ENCODE results near the gene LIN7A.

LIN7A gene

DNA sequence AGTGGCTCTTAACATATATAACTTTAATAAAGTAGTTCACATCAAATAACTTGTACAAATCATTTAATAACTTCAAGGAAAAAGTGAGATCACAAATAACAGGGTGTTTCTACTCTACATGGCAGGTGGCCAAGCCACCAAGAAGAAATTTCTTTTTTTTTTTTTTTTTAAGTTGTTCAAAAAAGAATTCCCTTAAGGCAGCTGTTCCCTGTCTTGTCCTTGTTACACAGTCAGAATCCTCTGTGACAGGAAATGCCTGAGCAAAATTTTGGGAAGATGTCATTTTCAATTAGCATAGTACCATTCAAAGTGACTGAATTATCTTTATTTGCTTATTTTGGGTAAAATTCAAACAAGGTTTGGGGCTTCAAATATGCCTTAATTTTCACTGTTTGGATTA lies 79.4 kb downstream of the LIN7A start:
- no peak overlapping the region for H3K4me3 ChIP-seq (replicated peaks; ENCODE audit: low read depth, low read length)
- no peak for TF ChIP-seq CTCF (IDR thresholded peaks at IDR 0.05; ENCODE audit: low read depth, low read length, missing control alignments)
- DNase-seq (ENCODE audit: extremely low read depth, low read depth) = no peak

DNA sequence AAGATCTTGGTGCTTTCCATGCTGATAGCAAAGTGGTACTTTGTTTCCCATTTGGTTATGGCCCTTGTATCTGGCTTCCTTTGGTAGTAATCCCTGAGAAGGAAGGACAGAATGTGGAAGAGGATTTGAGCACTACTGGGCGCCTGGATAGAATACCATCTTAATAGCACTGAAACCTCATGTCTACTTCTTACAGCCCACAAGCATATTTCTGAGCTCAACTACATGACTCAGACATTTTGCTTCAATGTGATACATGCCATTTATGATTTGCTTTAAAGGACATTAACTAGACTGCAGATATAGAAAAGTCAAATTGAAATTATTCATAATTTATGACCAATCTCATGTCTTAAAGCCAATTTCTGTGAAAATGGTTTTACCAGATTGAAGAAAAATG lies 80.4 kb downstream of the LIN7A start:
- DNase-seq (ENCODE audit: extremely low read depth, low read depth) = no peak
- H3K4me3 ChIP-seq (replicated peaks; ENCODE audit: low read depth, low read length) = no peak overlapping the region
- TF ChIP-seq CTCF (IDR thresholded peaks at IDR 0.05; ENCODE audit: low read depth, low read length, missing control alignments) = no peak

GRCh38 chr12:80849337-80849736 lies 88.4 kb downstream of the LIN7A start:
- no peak for DNase-seq (ENCODE audit: extremely low read depth, low read depth)
- H3K4me3 ChIP-seq (replicated peaks; ENCODE audit: low read depth, low read length) = no peak overlapping the region
- no peak for TF ChIP-seq CTCF (IDR thresholded peaks at IDR 0.05; ENCODE audit: low read depth, low read length, missing control alignments)

- no peak overlapping the region for H3K4me3 ChIP-seq (replicated peaks; ENCODE audit: low read depth, low read length)
- no peak for TF ChIP-seq CTCF (IDR thresholded peaks at IDR 0.05; ENCODE audit: low read depth, low read length, missing control alignments)
- no peak for DNase-seq (ENCODE audit: extremely low read depth, low read depth)
Measured at GRCh38 chr12:80848858-80849257, 88.9 kb downstream of the LIN7A start.

GRCh38 chr12:80847575-80847974 lies 90.2 kb downstream of the LIN7A start:
- no peak overlapping the region for H3K4me3 ChIP-seq (replicated peaks; ENCODE audit: low read depth, low read length)
- TF ChIP-seq CTCF (IDR thresholded peaks at IDR 0.05; ENCODE audit: low read depth, low read length, missing control alignments) = no peak
- DNase-seq (ENCODE audit: extremely low read depth, low read depth) = no peak

DNA sequence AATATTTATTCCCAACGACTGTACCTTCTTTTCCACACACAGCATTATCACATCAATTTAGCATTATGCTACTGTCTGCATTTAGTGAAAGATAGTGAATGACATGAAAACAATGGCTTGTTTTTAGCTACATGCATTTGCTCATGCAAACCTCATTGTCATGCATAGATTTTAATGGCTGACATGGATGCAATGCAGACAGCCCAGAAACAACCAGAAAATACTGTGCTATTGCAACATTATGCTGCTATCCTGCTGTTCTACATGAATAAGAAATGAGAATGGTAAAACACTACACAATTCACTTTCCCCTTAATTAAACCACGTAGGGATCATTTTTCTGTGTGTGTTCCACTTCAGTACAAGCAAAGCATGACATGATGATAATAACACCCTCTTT lies 90.8 kb downstream of the LIN7A start:
- no peak for TF ChIP-seq CTCF (IDR thresholded peaks at IDR 0.05; ENCODE audit: low read depth, low read length, missing control alignments)
- no peak for DNase-seq (ENCODE audit: extremely low read depth, low read depth)

DNA sequence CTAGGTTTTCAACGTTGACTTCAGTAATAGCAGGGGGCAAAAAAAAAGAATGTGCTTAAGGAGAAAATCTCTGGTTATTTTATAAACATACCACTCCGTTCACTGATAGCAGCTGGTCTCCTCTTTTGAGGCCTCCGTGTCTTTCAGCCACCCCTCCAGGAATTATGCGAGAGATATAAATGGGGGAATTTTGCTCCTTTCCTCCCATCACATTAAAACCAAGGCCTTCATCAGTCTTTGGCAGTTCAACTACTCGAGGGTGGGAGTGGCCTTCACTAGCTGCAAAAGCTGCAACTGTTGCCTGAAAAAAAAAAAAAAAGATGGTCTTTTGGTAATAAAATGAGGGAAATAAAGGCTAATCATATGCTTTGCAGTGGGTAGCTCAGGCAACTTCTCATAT lies 92.1 kb downstream of the LIN7A start:
- no peak overlapping the region for H3K4me3 ChIP-seq (replicated peaks; ENCODE audit: low read depth, low read length)
- no peak for TF ChIP-seq CTCF (IDR thresholded peaks at IDR 0.05; ENCODE audit: low read depth, low read length, missing control alignments)
- no peak for DNase-seq (ENCODE audit: extremely low read depth, low read depth)

More for the DNA sequence above, 90.8 kb downstream of the LIN7A start:
- no peak overlapping the region for H3K4me3 ChIP-seq (replicated peaks; ENCODE audit: low read depth, low read length)

Measured in HFF-Myc (cell line).